Left kidney (tissue), 2 donors: ENCODE measurements around the gene XPA. TPM values are rescaled to one million over a fixed set of nuclear protein-coding genes. Genes with fewer than 3 reads are reported as not detected.
"Not testable (repeated sequence)": the region's sequence is repeated elsewhere in the genome, so short reads cannot be mapped to it uniquely, and the experiment has no call there.

ENCODE experiments used
- DNase-seq: peaks from one replicate; pipeline ENCODE4 v3.0.0-alpha.2; 2013
- polyA plus RNA-seq: library from polyadenylated mRNA; unstranded; fragments of 120-200 nt; gene quantifications from one replicate; pipeline ENCODE4 v1.2.1, GENCODE V29; 2013; ENCODE audit not compliant: insufficient read length

The XPA gene
- polyA plus RNA-seq, 1 donor: 46.7 TPM

- no peak for DNase-seq
Observed at GRCh38 chr9:97704851-97705250, 7.7 kb upstream of the XPA start.

GRCh38 chr9:97704345-97704677, 7.2 kb upstream of the XPA start:
- DNase-seq: no peak

GRCh38 chr9:97703437-97704344, 6.6 kb upstream of the XPA start:
- no peak for DNase-seq

GRCh38 chr9:97699824-97700223, 2.7 kb upstream of the XPA start:
- DNase-seq: not testable (repeated sequence)

GRCh38 chr9:97699281-97699680, 2.1 kb upstream of the XPA start:
- DNase-seq: not testable (repeated sequence)

GRCh38 chr9:97698865-97699264, 1.7 kb upstream of the XPA start:
- DNase-seq: no peak

GRCh38 chr9:97697837-97698236, 697 bp upstream of the XPA start:
- DNase-seq: no peak

- DNase-seq: no peak
Observed at GRCh38 chr9:97695995-97696802, 941 bp downstream of the XPA start.

- DNase-seq: no peak
Observed at GRCh38 chr9:97695390-97695789, 1.8 kb downstream of the XPA start.

- no peak for DNase-seq
Observed at GRCh38 chr9:97694769-97695168, 2.4 kb downstream of the XPA start.

- no peak for DNase-seq
Observed at GRCh38 chr9:97689401-97690180, 7.5 kb downstream of the XPA start.

GRCh38 chr9:97688654-97689053, 8.5 kb downstream of the XPA start:
- no peak for DNase-seq

- no peak for DNase-seq
Observed at GRCh38 chr9:97682242-97682641, 14.9 kb downstream of the XPA start.

GRCh38 chr9:97675655-97676054, 21.5 kb downstream of the XPA start:
- DNase-seq: no peak

GRCh38 chr9:97673922-97674321, 23.2 kb downstream of the XPA start:
- no peak for DNase-seq

- DNase-seq: no peak
Observed at GRCh38 chr9:97672403-97672802, 24.7 kb downstream of the XPA start.

- no peak for DNase-seq
Observed at GRCh38 chr9:97670586-97670985, 26.6 kb downstream of the XPA start.

- no peak for DNase-seq
Observed at GRCh38 chr9:97668485-97668884, 28.7 kb downstream of the XPA start.

GRCh38 chr9:97666907-97667686, 30.0 kb downstream of the XPA start:
- DNase-seq: no peak

GRCh38 chr9:97665742-97666141, 31.4 kb downstream of the XPA start:
- no peak for DNase-seq

GRCh38 chr9:97660847-97661246, 36.3 kb downstream of the XPA start:
- no peak for DNase-seq

GRCh38 chr9:97660340-97660739, 36.8 kb downstream of the XPA start:
- DNase-seq: no peak
